IMR-90 (cell line): Measurements from ENCODE around the gene MAML3.

Experiments used
- ELK1 ChIP-seq: fragments of 150-350 bp; IDR thresholded peaks from 2 replicates; pipeline ENCODE4 v1.6.1; 2016; ENCODE audit warnings: low read depth, mild to moderate bottlenecking, low read length, moderate library complexity, borderline replicate concordance
- USF2 ChIP-seq: fragments of 150-350 bp; IDR thresholded peaks from 2 replicates; pipeline ENCODE4 v1.6.1; 2017; ENCODE audit warnings: mild to moderate bottlenecking, antibody characterized with exemption, low read length, low read depth
- TF ChIP-seq, protein P1 (sequence below): conservative IDR thresholded peaks from 2 replicates; pipeline ENCODE4 v1.5.1; 2012; ENCODE audit warnings: mild to moderate bottlenecking, low read depth, low read length, improper control_type of control experiment

GRCh38 chr4:139854668-139855403 lies 299.1 kb downstream of the MAML3 start:
- TF ChIP-seq, protein P1, sequence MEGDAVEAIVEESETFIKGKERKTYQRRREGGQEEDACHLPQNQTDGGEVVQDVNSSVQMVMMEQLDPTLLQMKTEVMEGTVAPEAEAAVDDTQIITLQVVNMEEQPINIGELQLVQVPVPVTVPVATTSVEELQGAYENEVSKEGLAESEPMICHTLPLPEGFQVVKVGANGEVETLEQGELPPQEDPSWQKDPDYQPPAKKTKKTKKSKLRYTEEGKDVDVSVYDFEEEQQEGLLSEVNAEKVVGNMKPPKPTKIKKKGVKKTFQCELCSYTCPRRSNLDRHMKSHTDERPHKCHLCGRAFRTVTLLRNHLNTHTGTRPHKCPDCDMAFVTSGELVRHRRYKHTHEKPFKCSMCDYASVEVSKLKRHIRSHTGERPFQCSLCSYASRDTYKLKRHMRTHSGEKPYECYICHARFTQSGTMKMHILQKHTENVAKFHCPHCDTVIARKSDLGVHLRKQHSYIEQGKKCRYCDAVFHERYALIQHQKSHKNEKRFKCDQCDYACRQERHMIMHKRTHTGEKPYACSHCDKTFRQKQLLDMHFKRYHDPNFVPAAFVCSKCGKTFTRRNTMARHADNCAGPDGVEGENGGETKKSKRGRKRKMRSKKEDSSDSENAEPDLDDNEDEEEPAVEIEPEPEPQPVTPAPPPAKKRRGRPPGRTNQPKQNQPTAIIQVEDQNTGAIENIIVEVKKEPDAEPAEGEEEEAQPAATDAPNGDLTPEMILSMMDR, result no peak
- TF ChIP-seq USF2 (no peak), ELK1 (no peak)
